Trophoblast cell (in vitro differentiated cells and primary cell): Measurements from ENCODE around the gene LGALS3.

ENCODE experiments used
- DNase-seq, 2 donors: peaks; one replicate each; pipeline ENCODE4 v3.0.0-alpha.2; 2016
- H2AFZ ChIP-seq: 2 replicates; pipeline ENCODE4 v1.6.1; 2013; ENCODE audit warnings: low read length, moderate library complexity, mild to moderate bottlenecking; ENCODE audit not compliant: insufficient read depth, poor library complexity
- H2AK5ac ChIP-seq: 2 replicates; pipeline ENCODE4 v1.6.1; 2013; ENCODE audit warnings: mild to moderate bottlenecking, low read length
- H2BK120ac ChIP-seq: 2 replicates; pipeline ENCODE4 v1.6.1; 2013; ENCODE audit warnings: low read length, mild to moderate bottlenecking, moderate library complexity; ENCODE audit not compliant: insufficient read depth, poor library complexity
- H2BK12ac ChIP-seq: 2 replicates; pipeline ENCODE4 v1.6.1; 2013; ENCODE audit warnings: mild to moderate bottlenecking, low read length, moderate library complexity
- H2BK5ac ChIP-seq: 2 replicates; pipeline ENCODE4 v1.6.1; 2013; ENCODE audit warnings: low read length, low read depth, moderate library complexity, mild to moderate bottlenecking; ENCODE audit not compliant: poor library complexity
- H3K14ac ChIP-seq: 2 replicates; pipeline ENCODE4 v1.6.1; 2013; ENCODE audit warnings: mild to moderate bottlenecking, low read length
- H3K18ac ChIP-seq: 2 replicates; pipeline ENCODE4 v1.6.1; 2013; ENCODE audit warnings: mild to moderate bottlenecking, low read length
- H3K23ac ChIP-seq: 2 replicates; pipeline ENCODE4 v1.6.1; 2013; ENCODE audit warnings: low read length
- H3K27ac ChIP-seq: 2 replicates; pipeline ENCODE4 v1.5.1; 2013; ENCODE audit warnings: low read depth, mild to moderate bottlenecking, inconsistent platforms, low read length, moderate library complexity
- H3K27me3 ChIP-seq: 2 replicates; pipeline ENCODE4 v1.6.1; 2013; ENCODE audit warnings: inconsistent platforms, mild to moderate bottlenecking, low read length, moderate library complexity; ENCODE audit not compliant: insufficient read depth
- H3K36me3 ChIP-seq, 2 experiments: 1 replicate in 1 of 2; 2 replicates in 1 of 2; pipeline ENCODE4 v1.6.1; 2013; ENCODE audit warnings: low read length in 2 of 2, mild to moderate bottlenecking in 2 of 2, moderate library complexity in 1 of 2; ENCODE audit not compliant: insufficient read depth in 2 of 2, control insufficient read depth in 1 of 2
- H3K4ac ChIP-seq: 2 replicates; pipeline ENCODE4 v1.6.1; 2013; ENCODE audit warnings: low read depth, mild to moderate bottlenecking, low read length, moderate library complexity
- H3K4me1 ChIP-seq, 2 experiments: 1 replicate in 1 of 2; 2 replicates in 1 of 2; pipeline ENCODE4 v1.6.1; 2013; ENCODE audit warnings: low read length in 2 of 2, mild to moderate bottlenecking in 2 of 2, moderate library complexity in 1 of 2; ENCODE audit not compliant: insufficient read depth in 2 of 2, control insufficient read depth in 1 of 2
- H3K4me2 ChIP-seq: 2 replicates; pipeline ENCODE4 v1.6.1; 2013; ENCODE audit warnings: inconsistent platforms, mild to moderate bottlenecking, low read length, moderate library complexity
- H3K4me3 ChIP-seq: 2 replicates; pipeline ENCODE4 v1.5.1; 2013; ENCODE audit warnings: mild to moderate bottlenecking, low read depth, low read length, inconsistent platforms
- H3K79me1 ChIP-seq: one replicate; pipeline ENCODE4 v1.6.1; 2013; ENCODE audit warnings: low read length
- H3K79me2 ChIP-seq: 2 replicates; pipeline ENCODE4 v1.6.1; 2013; ENCODE audit warnings: low read length, mild to moderate bottlenecking; ENCODE audit not compliant: control insufficient read depth, insufficient read depth, poor library complexity
- H3K9ac ChIP-seq: 2 replicates; pipeline ENCODE4 v1.6.1; 2013; ENCODE audit warnings: mild to moderate bottlenecking, low read length
- H3K9me3 ChIP-seq: 2 replicates; pipeline ENCODE4 v1.6.1; 2013; ENCODE audit warnings: low read depth, mild to moderate bottlenecking, control low read depth, inconsistent platforms, low read length; ENCODE audit not compliant: insufficient read depth
- H4K12ac ChIP-seq: 2 replicates; pipeline ENCODE4 v1.6.1; 2013; ENCODE audit warnings: low read depth, mild to moderate bottlenecking, low read length, moderate library complexity
- H4K8ac ChIP-seq: 2 replicates; pipeline ENCODE4 v1.6.1; 2013; ENCODE audit warnings: low read depth, mild to moderate bottlenecking, low read length, moderate library complexity
- H4K91ac ChIP-seq: one replicate; pipeline ENCODE4 v1.6.1; 2013; ENCODE audit warnings: low read depth, mild to moderate bottlenecking, low read length, moderate library complexity
- WGBS: extraction: QIAGEN DNeasy Blood & Tissue Kit; methylation state at CpG from one replicate; pipeline ENCODE4 v1.1.7; 2013; ENCODE audit warnings: missing lambda C conversion rate; ENCODE audit not compliant: insufficient read length, insufficient coverage; ENCODE audit errors: extremely low coverage; 5-methylcytosine and 5-hydroxymethylcytosine counted together

LGALS3 gene

DNA sequence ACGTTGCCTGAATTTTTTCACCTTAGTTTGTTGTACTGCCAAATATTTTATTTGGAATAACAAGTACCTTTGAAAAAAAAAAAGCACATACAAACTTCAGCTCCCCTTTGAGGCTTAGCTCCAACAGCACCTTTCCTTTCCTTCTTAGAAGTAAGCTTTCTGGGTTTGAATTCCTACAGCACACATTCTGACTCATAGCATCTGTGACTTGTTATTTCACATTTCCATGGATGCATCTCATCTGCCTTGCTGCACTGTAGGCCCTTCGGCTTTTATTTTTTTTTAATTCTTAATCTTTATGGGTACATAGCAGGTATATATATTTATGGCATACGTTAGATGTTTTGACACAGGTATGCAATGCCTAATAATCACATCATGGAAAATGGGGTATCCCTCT, 7.2 kb downstream of the LGALS3 start:
- Histone ChIP-seq H3K9ac (no peak overlapping the region), H3K27me3 (no peaks in the 10 kb centered on the region), H3K9me3 (no peaks in the 10 kb centered on the region), H4K91ac (no peak overlapping the region), H3K4me1 (peaks cover 10 to 16% of the 10 kb centered on the region in 2 experiments), H3K4me2 (no peak overlapping the region), H3K27ac (no peak overlapping the region), H2AK5ac (no peak overlapping the region), H3K4me3 (no peak overlapping the region), H3K23ac (no peak overlapping the region), H2BK5ac (no peak overlapping the region), H2AFZ (no peak overlapping the region), H2BK12ac (no peak overlapping the region), H4K8ac (no peak overlapping the region), H3K4ac (no peak overlapping the region), H3K36me3 (peaks cover 11 to 16% of the 10 kb centered on the region in 2 experiments), H3K18ac (no peak overlapping the region), H3K79me2 (no peaks in the 10 kb centered on the region), H3K14ac (no peak overlapping the region), H3K79me1 (peaks cover 4% of the 10 kb centered on the region), H2BK120ac (no peak overlapping the region), H4K12ac (no peak overlapping the region)
- WGBS = no CpG with 5 or more reads among the region's 3 CpGs
- DNase-seq = peak in 1 of 2 donors; percentile 29

GRCh38 chr14:55136885-55137786, 8.1 kb downstream of the LGALS3 start:
- H3K27me3 ChIP-seq = no peaks in the 10 kb centered on the region
- H2AK5ac ChIP-seq = no peak overlapping the region
- H3K18ac ChIP-seq = peak overlapping the region; percentile 39
- H2BK120ac ChIP-seq = no peak overlapping the region
- no peak for DNase-seq
- no peak overlapping the region for H4K12ac ChIP-seq
- no peak overlapping the region for H3K14ac ChIP-seq
- H4K8ac ChIP-seq = no peak overlapping the region
- no peak overlapping the region for H3K4me2 ChIP-seq
- no CpG with 5 or more reads among the region's 12 CpGs for WGBS
- no peak overlapping the region for H2BK5ac ChIP-seq
- H3K9me3 ChIP-seq = no peaks in the 10 kb centered on the region
- no peak overlapping the region for H4K91ac ChIP-seq
- no peak overlapping the region for H3K23ac ChIP-seq
- H3K79me2 ChIP-seq = no peaks in the 10 kb centered on the region
- H3K36me3 ChIP-seq = peaks cover 11 to 19% of the 10 kb centered on the region in 2 experiments
- no peak overlapping the region for H3K9ac ChIP-seq
- no peak overlapping the region for H3K4me3 ChIP-seq
- H2AFZ ChIP-seq = no peak overlapping the region
- H3K27ac ChIP-seq = no peak overlapping the region
- H3K4me1 ChIP-seq = peaks cover 3 to 9% of the 10 kb centered on the region in 2 experiments
- H2BK12ac ChIP-seq = peak overlapping the region; percentile 11
- peak overlapping the region; percentile 49 for H3K4ac ChIP-seq
- peaks cover 2% of the 10 kb centered on the region for H3K79me1 ChIP-seq

- no peak overlapping the region for H2BK5ac ChIP-seq
- H3K27ac ChIP-seq = no peak overlapping the region
- no peaks in the 10 kb centered on the region for H3K27me3 ChIP-seq
- H3K4me1 ChIP-seq = peaks cover 3 to 9% of the 10 kb centered on the region in 2 experiments
- no peak overlapping the region for H2AFZ ChIP-seq
- no peak overlapping the region for H4K8ac ChIP-seq
- H3K18ac ChIP-seq = no peak overlapping the region
- no peaks in the 10 kb centered on the region for H3K79me2 ChIP-seq
- H2AK5ac ChIP-seq = no peak overlapping the region
- H2BK120ac ChIP-seq = no peak overlapping the region
- H3K79me1 ChIP-seq = peaks cover 2% of the 10 kb centered on the region
- H3K4me2 ChIP-seq = no peak overlapping the region
- H2BK12ac ChIP-seq = no peak overlapping the region
- H4K91ac ChIP-seq = no peak overlapping the region
- no peak for DNase-seq
- H3K9ac ChIP-seq = no peak overlapping the region
- no peak overlapping the region for H3K14ac ChIP-seq
- WGBS = no CpG with 5 or more reads among the region's 7 CpGs
- H3K23ac ChIP-seq = no peak overlapping the region
- H3K4me3 ChIP-seq = no peak overlapping the region
- H3K9me3 ChIP-seq = no peaks in the 10 kb centered on the region
- peaks cover 13 to 21% of the 10 kb centered on the region in 2 experiments for H3K36me3 ChIP-seq
- no peak overlapping the region for H4K12ac ChIP-seq
- H3K4ac ChIP-seq = peak overlapping the region; percentile 56
Measured at GRCh38 chr14:55138091-55138490, 9.0 kb downstream of the LGALS3 start.

- no peak overlapping the region for H2BK12ac ChIP-seq
- no peak for DNase-seq
- no peak overlapping the region for H4K91ac ChIP-seq
- H3K23ac ChIP-seq = no peak overlapping the region
- H3K14ac ChIP-seq = no peak overlapping the region
- H3K18ac ChIP-seq = no peak overlapping the region
- no peak overlapping the region for H3K27ac ChIP-seq
- H4K12ac ChIP-seq = no peak overlapping the region
- H3K9me3 ChIP-seq = no peaks in the 10 kb centered on the region
- H3K79me1 ChIP-seq = peaks cover 2% of the 10 kb centered on the region
- no peak overlapping the region for H3K4me2 ChIP-seq
- no peak overlapping the region for H4K8ac ChIP-seq
- H3K79me2 ChIP-seq = no peaks in the 10 kb centered on the region
- H3K4me1 ChIP-seq = peaks cover 3 to 9% of the 10 kb centered on the region in 2 experiments
- H3K9ac ChIP-seq = no peak overlapping the region
- H3K4ac ChIP-seq = no peak overlapping the region
- H3K36me3 ChIP-seq = peaks cover 16 to 28% of the 10 kb centered on the region in 2 experiments
- no peak overlapping the region for H2BK120ac ChIP-seq
- H3K27me3 ChIP-seq = no peaks in the 10 kb centered on the region
- H2AK5ac ChIP-seq = no peak overlapping the region
- H2BK5ac ChIP-seq = no peak overlapping the region
- H3K4me3 ChIP-seq = no peak overlapping the region
- no peak overlapping the region for H2AFZ ChIP-seq
Measured at GRCh38 chr14:55139141-55139540, 10.1 kb downstream of the LGALS3 start.
